Measurements from ENCODE around the gene KCTD2.

Gene KCTD2

GRCh38 chr17:75108193-75108592, 61.2 kb downstream of the KCTD2 start:
- no peak for TF ChIP-seq POLR2AphosphoS5 (IDR thresholded peaks at IDR 0.05; ENCODE audit: low read depth, low read length)
- no peak for TF ChIP-seq SIN3A (IDR thresholded peaks at IDR 0.05; ENCODE audit: borderline replicate concordance, insufficient read depth, low read length)
- no peak for TF ChIP-seq FOXP2 (optimal IDR thresholded peaks at IDR 0.05; ENCODE audit: borderline replicate concordance, extremely low read depth, extremely low read length, insufficient read depth)
- no peak for TF ChIP-seq REST (IDR thresholded peaks at IDR 0.05; ENCODE audit: insufficient read depth in 1 of 2, low read depth in 2 of 2, low read length in 2 of 2)
- TF ChIP-seq TAF1 (IDR thresholded peaks at IDR 0.05; ENCODE audit: borderline replicate concordance, insufficient read depth, low read length) = no peak

GRCh38 chr17:75109046-75109406, 62.0 kb downstream of the KCTD2 start:
- TF ChIP-seq POLR2AphosphoS5 (IDR thresholded peaks at IDR 0.05; ENCODE audit: low read depth, low read length) = no peak
- TF ChIP-seq REST (IDR thresholded peaks at IDR 0.05; ENCODE audit: insufficient read depth in 1 of 2, low read depth in 2 of 2, low read length in 2 of 2) = no peak
- TF ChIP-seq FOXP2 (optimal IDR thresholded peaks at IDR 0.05; ENCODE audit: borderline replicate concordance, extremely low read depth, extremely low read length, insufficient read depth) = no peak
- no peak for TF ChIP-seq TAF1 (IDR thresholded peaks at IDR 0.05; ENCODE audit: borderline replicate concordance, insufficient read depth, low read length)
- TF ChIP-seq SIN3A (IDR thresholded peaks at IDR 0.05; ENCODE audit: borderline replicate concordance, insufficient read depth, low read length) = no peak

DNA sequence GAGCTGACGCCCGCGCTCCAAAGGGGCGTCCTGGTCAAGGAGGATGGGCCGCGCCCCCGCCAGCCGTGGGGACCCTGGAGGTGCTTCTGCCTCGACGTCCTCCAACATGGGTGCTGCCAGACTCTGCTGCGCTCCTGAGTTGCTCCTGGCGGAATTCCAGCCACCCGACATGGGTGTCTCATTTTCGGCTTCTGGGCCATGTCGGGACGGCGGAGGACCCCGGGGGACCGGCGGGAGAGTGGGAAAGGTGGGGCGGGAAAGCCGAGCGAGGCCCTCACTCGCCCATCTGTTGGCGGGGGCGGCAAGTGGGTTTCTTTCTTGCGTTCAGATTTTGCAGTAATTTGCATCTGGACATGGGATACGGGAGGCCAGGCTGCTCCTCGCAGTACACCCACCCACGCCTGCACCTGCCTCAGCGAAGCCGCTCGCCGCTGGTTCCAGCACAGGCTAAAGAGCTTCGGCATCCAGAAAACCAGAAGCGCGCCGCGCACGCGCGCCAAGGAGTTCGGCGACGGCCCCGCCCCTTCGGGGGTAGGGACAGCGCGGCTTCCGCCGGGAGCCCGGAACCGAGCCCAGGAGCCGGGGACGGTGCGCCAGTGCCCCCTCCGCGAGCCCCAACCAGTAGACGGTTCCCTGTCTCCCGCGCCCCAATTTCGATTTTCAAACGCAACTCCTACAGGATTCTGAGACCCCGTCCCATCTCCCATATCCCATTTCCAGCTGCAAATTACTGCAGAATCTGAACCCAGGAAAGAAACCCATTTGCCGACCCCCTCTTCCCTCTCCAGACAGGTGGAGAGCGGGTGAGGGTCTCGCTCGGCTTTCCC, 62.6 kb downstream of the KCTD2 start, which contains the start of gene ARMC7:
Gene ARMC7, plus strand, starts transcription at position 563 of the 827 bp plus-strand sequence. CDS start 320 bp downstream, outside the sequence.
- TF ChIP-seq FOXP2 (optimal IDR thresholded peaks at IDR 0.05; ENCODE audit: borderline replicate concordance, extremely low read depth, extremely low read length, insufficient read depth) (peak; percentile 63), REST (IDR thresholded peaks at IDR 0.05; ENCODE audit: insufficient read depth in 1 of 2, low read depth in 2 of 2, low read length in 2 of 2) (peak in 1 of 2 experiments; percentile 57; a peak in 1 of 4 replicates), TAF1 (IDR thresholded peaks at IDR 0.05; ENCODE audit: borderline replicate concordance, insufficient read depth, low read length) (peak; percentile 77; the same call in 1 of the 2 replicates), SIN3A (IDR thresholded peaks at IDR 0.05; ENCODE audit: borderline replicate concordance, insufficient read depth, low read length) (no peak; the same call in 1 of the 2 replicates), POLR2AphosphoS5 (IDR thresholded peaks at IDR 0.05; ENCODE audit: low read depth, low read length) (peak; percentile 95)

GRCh38 chr17:75110234-75110937, 63.4 kb downstream of the KCTD2 start:
- no peak for TF ChIP-seq TAF1 (IDR thresholded peaks at IDR 0.05; ENCODE audit: borderline replicate concordance, insufficient read depth, low read length)
- TF ChIP-seq SIN3A (IDR thresholded peaks at IDR 0.05; ENCODE audit: borderline replicate concordance, insufficient read depth, low read length) = no peak
- no peak for TF ChIP-seq POLR2AphosphoS5 (IDR thresholded peaks at IDR 0.05; ENCODE audit: low read depth, low read length)
- TF ChIP-seq FOXP2 (optimal IDR thresholded peaks at IDR 0.05; ENCODE audit: borderline replicate concordance, extremely low read depth, extremely low read length, insufficient read depth) = no peak
- no peak for TF ChIP-seq REST (IDR thresholded peaks at IDR 0.05; ENCODE audit: insufficient read depth in 1 of 2, low read depth in 2 of 2, low read length in 2 of 2)
